Measurements from ENCODE around the gene AP5B1.

Gene AP5B1

GRCh38 chr11:65798882-65799281 lies 18.1 kb upstream of the AP5B1 start:
- H3K27me3 ChIP-seq (ENCODE audit: control insufficient read depth, insufficient read depth, low read length), result no peaks in the 10 kb centered on the region

GRCh38 chr11:65797711-65798110 lies 16.9 kb upstream of the AP5B1 start:
- H3K9me3 ChIP-seq (ENCODE audit: control insufficient read depth, insufficient read depth, low read length), result no peaks in the 10 kb centered on the region
- peaks cover 8% of the 10 kb centered on the region; the same call in 1 of the 2 replicates for H3K4me1 ChIP-seq (ENCODE audit: control insufficient read depth, insufficient read depth, low read length)
- no peak overlapping the region for H3K4me3 ChIP-seq (ENCODE audit: low read depth, low read length)
- H3K27ac ChIP-seq (ENCODE audit: low read depth, low read length), result no peak overlapping the region
- no peaks in the 10 kb centered on the region for H3K27me3 ChIP-seq (ENCODE audit: control insufficient read depth, insufficient read depth, low read length)
- no peak overlapping the region for H3K9ac ChIP-seq (ENCODE audit: low read depth, low read length)
- peaks cover 9% of the 10 kb centered on the region; the same call in 1 of the 2 replicates for H3K36me3 ChIP-seq (ENCODE audit: control insufficient read depth, insufficient read depth, low read length)

More at GRCh38 chr11:65798882-65799281, 18.1 kb upstream of the AP5B1 start:
- Histone ChIP-seq H3K4me3 (ENCODE audit: low read depth, low read length) (no peak overlapping the region), H3K27ac (ENCODE audit: low read depth, low read length) (no peak overlapping the region), H3K4me1 (ENCODE audit: control insufficient read depth, insufficient read depth, low read length) (peaks cover 8% of the 10 kb centered on the region; the same call in 1 of the 2 replicates), H3K9ac (ENCODE audit: low read depth, low read length) (no peak overlapping the region), H3K9me3 (ENCODE audit: control insufficient read depth, insufficient read depth, low read length) (no peaks in the 10 kb centered on the region), H3K36me3 (ENCODE audit: control insufficient read depth, insufficient read depth, low read length) (peaks cover 9% of the 10 kb centered on the region; the same call in 1 of the 2 replicates)

- H3K9ac ChIP-seq (ENCODE audit: low read depth, low read length), result no peak overlapping the region
- no peak overlapping the region for H3K4me3 ChIP-seq (ENCODE audit: low read depth, low read length)
- H3K27me3 ChIP-seq (ENCODE audit: control insufficient read depth, insufficient read depth, low read length), result no peaks in the 10 kb centered on the region
- H3K27ac ChIP-seq (ENCODE audit: low read depth, low read length), result no peak overlapping the region
- H3K4me1 ChIP-seq (ENCODE audit: control insufficient read depth, insufficient read depth, low read length), result peaks cover 8% of the 10 kb centered on the region; the same call in 1 of the 2 replicates
- peaks cover 9% of the 10 kb centered on the region; the same call in 1 of the 2 replicates for H3K36me3 ChIP-seq (ENCODE audit: control insufficient read depth, insufficient read depth, low read length)
- no peaks in the 10 kb centered on the region for H3K9me3 ChIP-seq (ENCODE audit: control insufficient read depth, insufficient read depth, low read length)
These were observed 16.2 kb upstream of the AP5B1 start for GRCh38 chr11:65796726-65797601.

GRCh38 chr11:65794570-65795510 lies 14.1 kb upstream of the AP5B1 start:
- peaks cover 9% of the 10 kb centered on the region; the same call in 1 of the 2 replicates for H3K36me3 ChIP-seq (ENCODE audit: control insufficient read depth, insufficient read depth, low read length)

GRCh38 chr11:65793625-65794400 lies 13.0 kb upstream of the AP5B1 start:
- no peaks in the 10 kb centered on the region for H3K9me3 ChIP-seq (ENCODE audit: control insufficient read depth, insufficient read depth, low read length)

More at GRCh38 chr11:65794570-65795510, 14.1 kb upstream of the AP5B1 start:
- Histone ChIP-seq H3K4me3 (ENCODE audit: low read depth, low read length) (no peak overlapping the region), H3K27me3 (ENCODE audit: control insufficient read depth, insufficient read depth, low read length) (no peaks in the 10 kb centered on the region), H3K4me1 (ENCODE audit: control insufficient read depth, insufficient read depth, low read length) (peaks cover 15% of the 10 kb centered on the region; the same call in 1 of the 2 replicates), H3K9ac (ENCODE audit: low read depth, low read length) (no peak overlapping the region), H3K9me3 (ENCODE audit: control insufficient read depth, insufficient read depth, low read length) (no peaks in the 10 kb centered on the region), H3K27ac (ENCODE audit: low read depth, low read length) (no peak overlapping the region)

GRCh38 chr11:65793144-65793581 lies 12.4 kb upstream of the AP5B1 start:
- peaks cover 9% of the 10 kb centered on the region; the same call in 1 of the 2 replicates for H3K36me3 ChIP-seq (ENCODE audit: control insufficient read depth, insufficient read depth, low read length)
- H3K27me3 ChIP-seq (ENCODE audit: control insufficient read depth, insufficient read depth, low read length), result peaks cover 13% of the 10 kb centered on the region
- no peak overlapping the region for H3K9ac ChIP-seq (ENCODE audit: low read depth, low read length)
- no peak overlapping the region for H3K4me3 ChIP-seq (ENCODE audit: low read depth, low read length)
- no peaks in the 10 kb centered on the region for H3K9me3 ChIP-seq (ENCODE audit: control insufficient read depth, insufficient read depth, low read length)
- H3K4me1 ChIP-seq (ENCODE audit: control insufficient read depth, insufficient read depth, low read length), result peaks cover 26% of the 10 kb centered on the region
- no peak overlapping the region for H3K27ac ChIP-seq (ENCODE audit: low read depth, low read length)

More at GRCh38 chr11:65793625-65794400, 13.0 kb upstream of the AP5B1 start:
- Histone ChIP-seq H3K4me1 (ENCODE audit: control insufficient read depth, insufficient read depth, low read length) (peaks cover 22% of the 10 kb centered on the region), H3K27me3 (ENCODE audit: control insufficient read depth, insufficient read depth, low read length) (peaks cover 6% of the 10 kb centered on the region; the same call in 1 of the 2 replicates), H3K27ac (ENCODE audit: low read depth, low read length) (no peak overlapping the region), H3K9ac (ENCODE audit: low read depth, low read length) (no peak overlapping the region), H3K4me3 (ENCODE audit: low read depth, low read length) (no peak overlapping the region), H3K36me3 (ENCODE audit: control insufficient read depth, insufficient read depth, low read length) (peaks cover 9% of the 10 kb centered on the region; the same call in 1 of the 2 replicates)

GRCh38 chr11:65792456-65792855 lies 11.7 kb upstream of the AP5B1 start:
- no peak overlapping the region for H3K27ac ChIP-seq (ENCODE audit: low read depth, low read length)
- no peak overlapping the region for H3K9ac ChIP-seq (ENCODE audit: low read depth, low read length)
- H3K9me3 ChIP-seq (ENCODE audit: control insufficient read depth, insufficient read depth, low read length), result no peaks in the 10 kb centered on the region
- peaks cover 9% of the 10 kb centered on the region; the same call in 1 of the 2 replicates for H3K36me3 ChIP-seq (ENCODE audit: control insufficient read depth, insufficient read depth, low read length)
- no peak overlapping the region for H3K4me3 ChIP-seq (ENCODE audit: low read depth, low read length)
- peaks cover 26% of the 10 kb centered on the region for H3K4me1 ChIP-seq (ENCODE audit: control insufficient read depth, insufficient read depth, low read length)
- peaks cover 20% of the 10 kb centered on the region for H3K27me3 ChIP-seq (ENCODE audit: control insufficient read depth, insufficient read depth, low read length)

- H3K9ac ChIP-seq (ENCODE audit: low read depth, low read length), result no peak overlapping the region
- H3K27ac ChIP-seq (ENCODE audit: low read depth, low read length), result no peak overlapping the region
- peaks cover 23% of the 10 kb centered on the region for H3K4me1 ChIP-seq (ENCODE audit: control insufficient read depth, insufficient read depth, low read length)
- no peaks in the 10 kb centered on the region for H3K9me3 ChIP-seq (ENCODE audit: control insufficient read depth, insufficient read depth, low read length)
- no peak overlapping the region for H3K4me3 ChIP-seq (ENCODE audit: low read depth, low read length)
- peaks cover 9% of the 10 kb centered on the region; the same call in 1 of the 2 replicates for H3K36me3 ChIP-seq (ENCODE audit: control insufficient read depth, insufficient read depth, low read length)
- peaks cover 25% of the 10 kb centered on the region for H3K27me3 ChIP-seq (ENCODE audit: control insufficient read depth, insufficient read depth, low read length)
These were observed 11.0 kb upstream of the AP5B1 start for GRCh38 chr11:65791719-65792213.

- Histone ChIP-seq H3K9ac (ENCODE audit: low read depth, low read length) (no peak overlapping the region), H3K27ac (ENCODE audit: low read depth, low read length) (no peak overlapping the region), H3K9me3 (ENCODE audit: control insufficient read depth, insufficient read depth, low read length) (no peaks in the 10 kb centered on the region), H3K36me3 (ENCODE audit: control insufficient read depth, insufficient read depth, low read length) (peaks cover 9% of the 10 kb centered on the region; the same call in 1 of the 2 replicates), H3K4me1 (ENCODE audit: control insufficient read depth, insufficient read depth, low read length) (peaks cover 22% of the 10 kb centered on the region), H3K27me3 (ENCODE audit: control insufficient read depth, insufficient read depth, low read length) (peaks cover 30% of the 10 kb centered on the region), H3K4me3 (ENCODE audit: low read depth, low read length) (no peak overlapping the region)
These were observed 10.3 kb upstream of the AP5B1 start for GRCh38 chr11:65790902-65791650.
